ENCODE results near the gene OR6S1. TPM values are rescaled to one million over a fixed set of nuclear protein-coding genes. Genes with fewer than 3 reads are reported as not detected.

OR6S1 gene
- not detected in 5 replicates for total RNA-seq (2022; extraction: Qiagen RNA extraction)

DNA sequence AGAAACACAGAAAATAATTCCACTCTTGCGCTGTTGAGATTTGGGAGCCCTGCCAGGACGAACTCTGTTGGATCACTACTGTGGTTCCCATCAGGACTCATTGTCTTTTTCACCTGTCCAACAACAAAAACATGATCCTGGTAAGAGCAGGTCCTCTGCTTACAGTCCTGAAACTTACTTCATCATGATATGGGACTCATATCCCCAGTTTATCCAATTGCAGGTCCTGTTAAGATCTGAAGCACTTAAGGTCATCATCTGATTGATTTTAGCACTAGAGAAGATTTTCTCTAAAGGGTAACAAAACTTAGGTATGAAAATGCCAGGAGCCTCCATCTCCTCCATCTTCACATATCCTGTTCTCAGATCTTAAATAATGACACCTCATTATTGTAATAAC is at the start of gene OR6S1:
Gene OR6S1, minus strand, starts transcription at position 101 of the 400 bp plus-strand sequence. Its CDS starts 0 bp downstream, at position 101.

GRCh38 chr14:20688167-20688839 is 46.8 kb upstream of the OR6S1 start, which contains the start of gene ANG:
Gene ANG, plus strand, starts transcription at chr14:20688764. Its CDS starts 4,801 bp downstream, at chr14:20693565.

GRCh38 chr14:20683891-20684661 is 42.6 kb upstream of the OR6S1 start, which contains the start of gene RNASE4:
Gene RNASE4, plus strand, starts transcription at chr14:20684560. Its CDS starts 14,812 bp downstream, at chr14:20699372.

DNA sequence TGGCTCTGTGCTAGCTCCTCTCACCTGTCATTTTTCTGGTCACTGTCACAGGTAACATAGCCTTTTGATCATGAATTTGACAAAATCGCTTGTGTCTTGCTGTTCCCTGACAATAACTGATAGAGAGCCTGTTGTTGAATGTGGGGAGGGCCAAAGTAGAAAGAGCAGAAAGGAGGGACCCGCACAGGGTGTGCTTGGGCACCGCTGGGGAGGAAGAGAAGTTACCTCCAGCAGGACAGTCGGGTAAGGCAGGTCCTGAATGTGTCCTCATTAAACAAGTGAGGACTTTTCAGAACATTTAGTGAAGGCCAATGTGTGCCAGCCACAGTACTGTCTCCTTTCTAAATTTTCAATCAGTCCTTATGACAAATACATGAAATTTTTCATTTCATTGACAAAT is 50.3 kb downstream of the OR6S1 start, which contains the start of gene RNASE12:
Gene RNASE12, minus strand, starts transcription at position 142 of the 400 bp plus-strand sequence. CDS start 653 bp downstream, outside the sequence.

Other genes starting within 250 kb of the OR6S1 start
- gene TEP1, start 228.2 kb downstream of the OR6S1 start, total RNA-seq (2022; extraction: Qiagen RNA extraction): 8.6 to 11.9 TPM (median 10.5 TPM) in 5 replicates
- not detected in 5 replicates for gene KLHL33, start 205.5 kb downstream of the OR6S1 start, total RNA-seq (2022; extraction: Qiagen RNA extraction)
- gene OSGEP, start 186.9 kb downstream of the OR6S1 start, total RNA-seq (2022; extraction: Qiagen RNA extraction): 22.0 to 28.1 TPM (median 24.1 TPM) in 5 replicates
- 252 to 269 TPM (median 255 TPM) in 5 replicates for gene APEX1, start 186.5 kb downstream of the OR6S1 start, total RNA-seq (2022; extraction: Qiagen RNA extraction)
- gene PIP4P1, start 180.3 kb downstream of the OR6S1 start, total RNA-seq (2022; extraction: Qiagen RNA extraction): 28.6 to 38.3 TPM (median 32.2 TPM) in 5 replicates
- gene PNP, start 172.3 kb downstream of the OR6S1 start, total RNA-seq (2022; extraction: Qiagen RNA extraction): 144 to 181 TPM (median 147 TPM) in 5 replicates
- 0.15 to 0.39 TPM (median 0.27 TPM) in 5 replicates for gene RNASE10, start 136.2 kb downstream of the OR6S1 start, total RNA-seq (2022; extraction: Qiagen RNA extraction)
- not detected in 5 replicates for gene RNASE9, start 80.6 kb downstream of the OR6S1 start, total RNA-seq (2022; extraction: Qiagen RNA extraction)
- not detected in 5 replicates for gene RNASE11, start 53.7 kb downstream of the OR6S1 start, total RNA-seq (2022; extraction: Qiagen RNA extraction)
- gene RNASE12, start 50.3 kb downstream of the OR6S1 start, total RNA-seq (2022; extraction: Qiagen RNA extraction): not detected in 5 replicates
- 6.0 to 9.3 TPM (median 6.5 TPM) in 5 replicates for gene RNASE4, start 42.9 kb upstream of the OR6S1 start, total RNA-seq (2022; extraction: Qiagen RNA extraction)
- 8.6 to 11.0 TPM (median 10.1 TPM) in 5 replicates for gene ANG, start 47.1 kb upstream of the OR6S1 start, total RNA-seq (2022; extraction: Qiagen RNA extraction)
- not detected in 5 replicates for gene EDDM3A, start 104.2 kb upstream of the OR6S1 start, total RNA-seq (2022; extraction: Qiagen RNA extraction)
- gene EDDM3B, start 126.7 kb upstream of the OR6S1 start, total RNA-seq (2022; extraction: Qiagen RNA extraction): not detected in 5 replicates
- gene RNASE6, start 139.6 kb upstream of the OR6S1 start, total RNA-seq (2022; extraction: Qiagen RNA extraction): not detected in 5 replicates
- not detected in 5 replicates for gene RNASE1, start 161.2 kb upstream of the OR6S1 start, total RNA-seq (2022; extraction: Qiagen RNA extraction)
- not detected in 5 replicates for gene RNASE3, start 249.7 kb upstream of the OR6S1 start, total RNA-seq (2022; extraction: Qiagen RNA extraction)

Measured in A549 treated with Mapracorat at 1 μM for 4 hours (cell line).